ENCODE data around the gene PKN3. TPM values are rescaled to one million over a fixed set of nuclear protein-coding genes. Genes with fewer than 3 reads are reported as not detected.

The PKN3 gene
- total and polyA plus RNA-seq, 9 of the 15 experiments (the other 6 are each of a cell fraction or from before 2014, with no cell fraction given): 0.82 to 49.2 (median 19.7) TPM

GRCh38 chr9:128689820-128690683, 12.3 kb upstream of the PKN3 start (continued):
- peak; percentile 68; the same call in 1 of the 2 replicates for TF ChIP-seq ZNF431 (CRISPR knock-in tag; IDR thresholded peaks at IDR 0.05)
- TF ChIP-seq CEBPB (tag; IDR thresholded peaks at IDR 0.05): no peak
- no peak for TF ChIP-seq HLTF (IDR thresholded peaks at IDR 0.05)
- peak; percentile 65; the same call in 1 of the 2 replicates for TF ChIP-seq ZBTB40 (IDR thresholded peaks at IDR 0.05)
- no peak for TF ChIP-seq ZBTB40 (CRISPR knock-in tag; IDR thresholded peaks at IDR 0.05)
- TF ChIP-seq CBFA2T2 (conservative IDR thresholded peaks at IDR 0.05): no peak
- TF ChIP-seq, protein P1, sequence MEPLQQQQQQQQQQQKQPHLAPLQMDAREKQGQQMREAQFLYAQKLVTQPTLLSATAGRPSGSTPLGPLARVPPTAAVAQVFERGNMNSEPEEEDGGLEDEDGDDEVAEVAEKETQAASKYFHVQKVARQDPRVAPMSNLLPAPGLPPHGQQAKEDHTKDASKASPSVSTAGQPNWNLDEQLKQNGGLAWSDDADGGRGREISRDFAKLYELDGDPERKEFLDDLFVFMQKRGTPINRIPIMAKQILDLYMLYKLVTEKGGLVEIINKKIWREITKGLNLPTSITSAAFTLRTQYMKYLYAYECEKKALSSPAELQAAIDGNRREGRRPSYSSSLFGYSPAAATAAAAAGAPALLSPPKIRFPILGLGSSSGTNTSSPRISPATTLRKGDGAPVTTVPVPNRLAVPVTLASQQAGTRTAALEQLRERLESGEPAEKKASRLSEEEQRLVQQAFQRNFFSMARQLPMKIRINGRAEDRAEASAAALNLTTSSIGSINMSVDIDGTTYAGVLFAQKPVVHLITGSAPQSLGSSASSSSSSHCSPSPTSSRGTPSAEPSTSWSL (CRISPR knock-in tag; IDR thresholded peaks at IDR 0.05; ENCODE audit: borderline replicate concordance): no peak
- TF ChIP-seq, protein P2, sequence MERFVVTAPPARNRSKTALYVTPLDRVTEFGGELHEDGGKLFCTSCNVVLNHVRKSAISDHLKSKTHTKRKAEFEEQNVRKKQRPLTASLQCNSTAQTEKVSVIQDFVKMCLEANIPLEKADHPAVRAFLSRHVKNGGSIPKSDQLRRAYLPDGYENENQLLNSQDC (CRISPR knock-in tag; IDR thresholded peaks at IDR 0.05): no peak
- peak; percentile 52; the same call in 1 of the 2 replicates for TF ChIP-seq SMAD4 (CRISPR knock-in tag; conservative IDR thresholded peaks at IDR 0.05)
- TF ChIP-seq ZNF232 (CRISPR knock-in tag; IDR thresholded peaks at IDR 0.05): no peak
- TF ChIP-seq, protein P3, sequence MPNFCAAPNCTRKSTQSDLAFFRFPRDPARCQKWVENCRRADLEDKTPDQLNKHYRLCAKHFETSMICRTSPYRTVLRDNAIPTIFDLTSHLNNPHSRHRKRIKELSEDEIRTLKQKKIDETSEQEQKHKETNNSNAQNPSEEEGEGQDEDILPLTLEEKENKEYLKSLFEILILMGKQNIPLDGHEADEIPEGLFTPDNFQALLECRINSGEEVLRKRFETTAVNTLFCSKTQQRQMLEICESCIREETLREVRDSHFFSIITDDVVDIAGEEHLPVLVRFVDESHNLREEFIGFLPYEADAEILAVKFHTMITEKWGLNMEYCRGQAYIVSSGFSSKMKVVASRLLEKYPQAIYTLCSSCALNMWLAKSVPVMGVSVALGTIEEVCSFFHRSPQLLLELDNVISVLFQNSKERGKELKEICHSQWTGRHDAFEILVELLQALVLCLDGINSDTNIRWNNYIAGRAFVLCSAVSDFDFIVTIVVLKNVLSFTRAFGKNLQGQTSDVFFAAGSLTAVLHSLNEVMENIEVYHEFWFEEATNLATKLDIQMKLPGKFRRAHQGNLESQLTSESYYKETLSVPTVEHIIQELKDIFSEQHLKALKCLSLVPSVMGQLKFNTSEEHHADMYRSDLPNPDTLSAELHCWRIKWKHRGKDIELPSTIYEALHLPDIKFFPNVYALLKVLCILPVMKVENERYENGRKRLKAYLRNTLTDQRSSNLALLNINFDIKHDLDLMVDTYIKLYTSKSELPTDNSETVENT (CRISPR knock-in tag; IDR thresholded peaks at IDR 0.05): no peak
- no peak for TF ChIP-seq HINFP (tag; conservative IDR thresholded peaks at IDR 0.05; ENCODE audit: low read depth)

Measured in K562 (cell line).